H9 (cell line): Measurements from ENCODE around the gene HLF. TPM values are rescaled to one million over a fixed set of nuclear protein-coding genes. Genes with fewer than 3 reads are reported as not detected.

Source experiments
- DNase-seq: peaks from one replicate; pipeline ENCODE4 v3.0.0-alpha.2; 2017
- H2AFZ ChIP-seq: one replicate; pipeline ENCODE4 v1.6.1; 2013; ENCODE audit warnings: mild to moderate bottlenecking, low read length, control low read depth, moderate library complexity
- H2AK5ac ChIP-seq: 2 replicates; pipeline ENCODE4 v1.6.1; 2013; ENCODE audit warnings: low read length, control low read depth, mixed read lengths; ENCODE audit not compliant: insufficient read length
- H2BK120ac ChIP-seq: one replicate; pipeline ENCODE4 v1.6.1; 2013; ENCODE audit warnings: low read depth, mild to moderate bottlenecking, low read length, control low read depth, inconsistent platforms; ENCODE audit not compliant: poor library complexity, severe bottlenecking
- H2BK12ac ChIP-seq: 2 replicates; pipeline ENCODE4 v1.6.1; 2013; ENCODE audit warnings: low read length, control low read depth, mixed read lengths, low read depth; ENCODE audit not compliant: insufficient read length
- H2BK15ac ChIP-seq: 2 replicates; pipeline ENCODE4 v1.6.1; 2013; ENCODE audit warnings: low read depth, low read length, control low read depth
- H2BK20ac ChIP-seq: one replicate; pipeline ENCODE4 v1.6.1; 2013; ENCODE audit warnings: low read depth, mild to moderate bottlenecking, low read length, control low read depth, inconsistent platforms; ENCODE audit not compliant: poor library complexity, severe bottlenecking
- H2BK5ac ChIP-seq: 2 replicates; pipeline ENCODE4 v1.6.1; 2013; ENCODE audit warnings: low read length, control low read depth, mixed read lengths; ENCODE audit not compliant: insufficient read length
- H3K14ac ChIP-seq: 2 replicates; pipeline ENCODE4 v1.6.1; 2013; ENCODE audit warnings: low read length, control low read depth; ENCODE audit not compliant: insufficient read depth
- H3K18ac ChIP-seq: 2 replicates; pipeline ENCODE4 v1.6.1; 2013; ENCODE audit warnings: low read depth, mild to moderate bottlenecking, mixed read lengths, low read length, control low read depth; ENCODE audit not compliant: insufficient read length
- H3K23ac ChIP-seq: 2 replicates; pipeline ENCODE4 v1.6.1; 2013; ENCODE audit warnings: low read length, control low read depth, mixed read lengths, low read depth; ENCODE audit not compliant: insufficient read length
- H3K23me2 ChIP-seq: 2 replicates; pipeline ENCODE4 v1.6.1; 2013; ENCODE audit warnings: low read depth, mild to moderate bottlenecking, mixed read lengths, low read length, control low read depth; ENCODE audit not compliant: insufficient read length, poor library complexity, severe bottlenecking
- H3K27ac ChIP-seq: 2 replicates; pipeline ENCODE4 v1.5.1; 2013; ENCODE audit warnings: low read length, control low read depth, mixed read lengths, low read depth; ENCODE audit not compliant: insufficient read length
- H3K27me3 ChIP-seq: 2 replicates; pipeline ENCODE4 v1.6.1; 2013; ENCODE audit warnings: low read length, control low read depth, inconsistent platforms; ENCODE audit not compliant: insufficient read depth
- H3K4ac ChIP-seq: 2 replicates; pipeline ENCODE4 v1.6.1; 2013; ENCODE audit warnings: low read depth, mild to moderate bottlenecking, control low read depth, inconsistent platforms, low read length, moderate library complexity
- H3K4me1 ChIP-seq: 2 replicates; pipeline ENCODE4 v1.6.1; 2013; ENCODE audit warnings: low read length, control low read depth, inconsistent platforms; ENCODE audit not compliant: insufficient read depth
- H3K4me2 ChIP-seq: 2 replicates; pipeline ENCODE4 v1.6.1; 2013; ENCODE audit warnings: low read length, control low read depth, mixed read lengths; ENCODE audit not compliant: insufficient read length, insufficient read depth
- H3K56ac ChIP-seq: 2 replicates; pipeline ENCODE4 v1.6.1; 2013; ENCODE audit warnings: low read depth, mild to moderate bottlenecking, mixed read lengths, low read length, control low read depth; ENCODE audit not compliant: insufficient read length
- H3K79me1 ChIP-seq: 2 replicates; pipeline ENCODE4 v1.6.1; 2013; ENCODE audit warnings: low read depth, mild to moderate bottlenecking, moderate library complexity, low read length, control low read depth, inconsistent platforms; ENCODE audit not compliant: insufficient read depth, poor library complexity, severe bottlenecking
- H3K79me2 ChIP-seq: 2 replicates; pipeline ENCODE4 v1.6.1; 2013; ENCODE audit warnings: low read length, control low read depth, inconsistent platforms; ENCODE audit not compliant: insufficient read depth
- H3K9ac ChIP-seq: 2 replicates; pipeline ENCODE4 v1.6.1; 2013; ENCODE audit warnings: low read length, control low read depth, mixed read lengths; ENCODE audit not compliant: insufficient read length; ENCODE audit errors: extremely low read depth
- H3K9me3 ChIP-seq: one replicate; pipeline ENCODE4 v1.6.1; 2013; ENCODE audit warnings: low read depth, low read length, inconsistent platforms; ENCODE audit not compliant: control insufficient read depth
- H3T11ph ChIP-seq: one replicate; pipeline ENCODE4 v1.6.1; 2013; ENCODE audit warnings: mild to moderate bottlenecking, low read length, control low read depth, inconsistent platforms
- H4K20me1 ChIP-seq: one replicate; pipeline ENCODE4 v1.6.1; 2013; ENCODE audit not compliant: control insufficient read depth, insufficient read length, insufficient read depth
- H4K5ac ChIP-seq: 2 replicates; pipeline ENCODE4 v1.6.1; 2013; ENCODE audit warnings: low read depth, mild to moderate bottlenecking, mixed read lengths, low read length, control low read depth; ENCODE audit not compliant: insufficient read length
- H4K8ac ChIP-seq: replicated peaks from 2 replicates; pipeline ENCODE4 v1.6.1; 2013; ENCODE audit warnings: low read length, control low read depth, mixed read lengths, low read depth; ENCODE audit not compliant: insufficient read length
- H4K91ac ChIP-seq: 2 replicates; pipeline ENCODE4 v1.6.1; 2013; ENCODE audit warnings: low read depth, mild to moderate bottlenecking, moderate library complexity, mixed read lengths, low read length, control low read depth; ENCODE audit not compliant: insufficient read length
- H3K27ac Mint-ChIP-seq, 3 experiments: 2 replicates in 2 of 3; 3 replicates in 1 of 3; pipeline ENCODE4 v1.8.0; 2020 to 2021; ENCODE audit warnings: mixed read lengths in 3 of 3, mild to moderate bottlenecking in 1 of 3, moderate library complexity in 1 of 3
- H3K27me3 Mint-ChIP-seq: 2 replicates; pipeline ENCODE4 v1.8.0; 2021; ENCODE audit warnings: low read depth, mild to moderate bottlenecking, moderate library complexity, mixed read lengths
- H3K36me3 Mint-ChIP-seq, 3 experiments: 2 replicates in 2 of 3; 3 replicates in 1 of 3; pipeline ENCODE4 v1.8.0; 2020 to 2021; ENCODE audit warnings: low read depth in 3 of 3, mixed read lengths in 3 of 3; ENCODE audit not compliant: insufficient read depth in 1 of 3
- H3K4me1 Mint-ChIP-seq, 2 experiments: 2 replicates each; pipeline ENCODE4 v1.8.0; 2020; ENCODE audit warnings: mixed read lengths in 2 of 2
- H3K4me3 Mint-ChIP-seq, 2 experiments: 2 replicates in 1 of 2; 3 replicates in 1 of 2; pipeline ENCODE4 v1.8.0; 2020 to 2021; ENCODE audit warnings: mild to moderate bottlenecking in 2 of 2, mixed read lengths in 2 of 2, moderate library complexity in 1 of 2
- H3K9me3 Mint-ChIP-seq, 2 experiments: 2 replicates in 1 of 2; 3 replicates in 1 of 2; pipeline ENCODE4 v1.8.0; 2020; ENCODE audit warnings: mild to moderate bottlenecking in 2 of 2, mixed read lengths in 2 of 2, moderate library complexity in 1 of 2
- WGBS: extraction: QIAGEN DNeasy Blood & Tissue Kit; methylation state at CpG from one replicate; pipeline ENCODE4 v1.1.7; 2013; ENCODE audit warnings: missing lambda C conversion rate, low lambda C conversion rate, mixed read lengths; ENCODE audit not compliant: insufficient read length; ENCODE audit errors: extremely low coverage; 5-methylcytosine and 5-hydroxymethylcytosine counted together
- total RNA-seq: library from RNA; stranded (reverse); gene quantifications from 2 replicates; pipeline ENCODE4 v1.2.1, GENCODE V29; 2021
- TF ChIP-seq, protein P1 (sequence below): fragments of 200-600 bp; sonication (generic); conservative IDR thresholded peaks from 3 replicates; pipeline ENCODE4 v1.8.0; 2021; ENCODE audit warnings: antibody characterized with exemption, mild to moderate bottlenecking

The HLF gene
- total RNA-seq, 1 experiment from 2014 or later, result 0.17 TPM

DNA sequence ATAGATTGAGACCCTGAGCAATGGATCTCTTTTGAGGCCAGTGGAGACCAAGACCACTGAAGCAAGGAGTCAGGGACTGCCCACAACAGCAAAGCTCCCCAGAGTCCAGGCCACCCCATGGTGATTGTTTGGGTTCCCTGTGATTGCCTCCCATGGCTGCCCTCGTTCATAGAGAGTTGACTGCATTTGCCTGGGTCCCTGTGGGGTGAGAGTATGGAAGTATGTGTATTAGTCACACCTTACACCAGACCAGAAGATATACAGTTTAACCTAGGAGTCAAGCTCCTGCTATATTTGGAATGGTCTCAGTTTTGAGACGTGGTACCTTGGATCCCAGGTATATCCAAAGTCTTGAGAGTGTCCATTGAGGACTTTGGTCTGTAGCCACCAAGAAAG is 20.2 kb downstream of the HLF start:
- no peak overlapping the region for H4K8ac ChIP-seq

More for the DNA sequence above, 20.2 kb downstream of the HLF start:
- H3K23me2 ChIP-seq, result no peaks in the 10 kb centered on the region
- no peaks in the 10 kb centered on the region for H3K27me3 Mint-ChIP-seq
- no peak overlapping the region for H2AFZ ChIP-seq
- no peak overlapping the region for H2BK5ac ChIP-seq
- no peak overlapping the region for H2AK5ac ChIP-seq
- no peak overlapping the region for H3K4me3 Mint-ChIP-seq
- no peak overlapping the region for H3K9ac ChIP-seq
- no peaks in the 10 kb centered on the region for H3K79me2 ChIP-seq
- no peak overlapping the region for H2BK15ac ChIP-seq
- no CpG with 5 or more reads among the region's 2 CpGs for WGBS
- no peak overlapping the region for H4K5ac ChIP-seq
- TF ChIP-seq, protein P1, sequence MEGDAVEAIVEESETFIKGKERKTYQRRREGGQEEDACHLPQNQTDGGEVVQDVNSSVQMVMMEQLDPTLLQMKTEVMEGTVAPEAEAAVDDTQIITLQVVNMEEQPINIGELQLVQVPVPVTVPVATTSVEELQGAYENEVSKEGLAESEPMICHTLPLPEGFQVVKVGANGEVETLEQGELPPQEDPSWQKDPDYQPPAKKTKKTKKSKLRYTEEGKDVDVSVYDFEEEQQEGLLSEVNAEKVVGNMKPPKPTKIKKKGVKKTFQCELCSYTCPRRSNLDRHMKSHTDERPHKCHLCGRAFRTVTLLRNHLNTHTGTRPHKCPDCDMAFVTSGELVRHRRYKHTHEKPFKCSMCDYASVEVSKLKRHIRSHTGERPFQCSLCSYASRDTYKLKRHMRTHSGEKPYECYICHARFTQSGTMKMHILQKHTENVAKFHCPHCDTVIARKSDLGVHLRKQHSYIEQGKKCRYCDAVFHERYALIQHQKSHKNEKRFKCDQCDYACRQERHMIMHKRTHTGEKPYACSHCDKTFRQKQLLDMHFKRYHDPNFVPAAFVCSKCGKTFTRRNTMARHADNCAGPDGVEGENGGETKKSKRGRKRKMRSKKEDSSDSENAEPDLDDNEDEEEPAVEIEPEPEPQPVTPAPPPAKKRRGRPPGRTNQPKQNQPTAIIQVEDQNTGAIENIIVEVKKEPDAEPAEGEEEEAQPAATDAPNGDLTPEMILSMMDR, result no peak
- no peak for DNase-seq
- no peak overlapping the region for H2BK12ac ChIP-seq
- H2BK120ac ChIP-seq, result no peak overlapping the region
- no peak overlapping the region for H3K56ac ChIP-seq
- no peaks in the 10 kb centered on the region for H4K20me1 ChIP-seq
- H3K4me2 ChIP-seq, result no peak overlapping the region
- no peak overlapping the region for H3K27ac ChIP-seq
- H3K4me1 Mint-ChIP-seq, result peaks cover 2 to 5% of the 10 kb centered on the region in 2 experiments; a peak in 2 of 4 replicates
- H3K23ac ChIP-seq, result no peak overlapping the region
- no peak overlapping the region for H3K4ac ChIP-seq
- no peaks in the 10 kb centered on the region for H3K36me3 Mint-ChIP-seq
- H3K27ac Mint-ChIP-seq, result no peak overlapping the region
- H3K79me1 ChIP-seq, result no peaks in the 10 kb centered on the region
- no peaks in the 10 kb centered on the region for H3K9me3 ChIP-seq
- no peak overlapping the region for H3K14ac ChIP-seq
- H3K4me1 ChIP-seq, result no peaks in the 10 kb centered on the region
- no peaks in the 10 kb centered on the region for H3K9me3 Mint-ChIP-seq
- H4K91ac ChIP-seq, result no peak overlapping the region
- no peaks in the 10 kb centered on the region for H3K27me3 ChIP-seq
- H2BK20ac ChIP-seq, result no peak overlapping the region
- no peak overlapping the region for H3T11ph ChIP-seq
- no peak overlapping the region for H3K18ac ChIP-seq
